ENCODE results near the gene SNN. TPM values are rescaled to one million over a fixed set of nuclear protein-coding genes. Genes with fewer than 3 reads are reported as not detected.

Gene SNN
- total RNA-seq, 4 donors from 2014 or later, result 31.5 to 50.6 (median 36.3) TPM

GRCh38 chr16:11621920-11622651 lies 46.2 kb upstream of the SNN start:
- Histone ChIP-seq H3K4me1 (peaks cover 34 to 51% of the 10 kb centered on the region in 2 donors), H3K27me3 (no peaks in the 10 kb centered on the region), H3K9me3 (no peaks in the 10 kb centered on the region), H3K27ac (peak overlapping the region; percentile 20 to 95 (median 83)), H3K36me3 (no peaks in the 10 kb centered on the region), H3K4me3 (replicated peaks in 1 of 3) (no peak overlapping the region)
- intact Hi-C loops (cut with DNase I), result no loop called here
- DNase-seq, result no peak
- WGBS, 2 donors, result 11 to 19% methylated on average over 18 to 19 of the region's 19 CpGs
- no peak for TF ChIP-seq POLR2A (IDR thresholded peaks at IDR 0.05)

- TF ChIP-seq POLR2A (IDR thresholded peaks at IDR 0.05), result no peak
- TF ChIP-seq CTCF (IDR thresholded peaks at IDR 0.05), result no peak
- H3K4me1 ChIP-seq, result peaks cover 18 to 41% of the 10 kb centered on the region in 2 donors
- intact Hi-C loops (cut with DNase I), result no loop called here
- H3K4me3 ChIP-seq (replicated peaks in 1 of 3), result no peak overlapping the region
- H3K27ac ChIP-seq, result no peak overlapping the region
- H3K9me3 ChIP-seq, result no peaks in the 10 kb centered on the region
- WGBS, 2 donors, result 96 to 98% methylated on average over 4 of the region's 4 CpGs
- DNase-seq, result no peak
- no peaks in the 10 kb centered on the region for H3K36me3 ChIP-seq
- H3K27me3 ChIP-seq, result no peaks in the 10 kb centered on the region
Measured at GRCh38 chr16:11624205-11624604, 44.0 kb upstream of the SNN start.

GRCh38 chr16:11624636-11625607 lies 43.3 kb upstream of the SNN start:
- TF ChIP-seq CTCF (IDR thresholded peaks at IDR 0.05) (no peak), POLR2A (IDR thresholded peaks at IDR 0.05) (no peak)
- 81 to 83% methylated on average over 16 of the region's 16 CpGs for WGBS, 2 donors
- H3K9me3 ChIP-seq, result no peaks in the 10 kb centered on the region
- no peaks in the 10 kb centered on the region for H3K27me3 ChIP-seq
- no peak overlapping the region for H3K4me3 ChIP-seq (replicated peaks in 1 of 3)
- peaks cover 15 to 41% of the 10 kb centered on the region in 2 donors for H3K4me1 ChIP-seq
- H3K27ac ChIP-seq, result no peak overlapping the region
- DNase-seq, result no peak
- no peaks in the 10 kb centered on the region for H3K36me3 ChIP-seq
- intact Hi-C loops (cut with DNase I), result no loop called here

- WGBS, 2 donors, result 88 to 95% methylated on average over 4 of the region's 4 CpGs
- intact Hi-C loops (cut with DNase I), result no loop called here
- Histone ChIP-seq H3K9me3 (no peaks in the 10 kb centered on the region), H3K27ac (no peak overlapping the region), H3K4me1 (peaks cover 15 to 38% of the 10 kb centered on the region in 2 donors), H3K4me3 (replicated peaks in 1 of 3) (no peak overlapping the region), H3K36me3 (no peaks in the 10 kb centered on the region), H3K27me3 (no peaks in the 10 kb centered on the region)
- TF ChIP-seq CTCF (IDR thresholded peaks at IDR 0.05) (no peak), POLR2A (IDR thresholded peaks at IDR 0.05) (no peak)
- no peak for DNase-seq
Measured at GRCh38 chr16:11625769-11626168, 42.5 kb upstream of the SNN start.

GRCh38 chr16:11626657-11627291 lies 41.5 kb upstream of the SNN start:
- no peaks in the 10 kb centered on the region for H3K36me3 ChIP-seq
- H3K4me3 ChIP-seq (replicated peaks in 1 of 3), result no peak overlapping the region
- peaks cover 11 to 30% of the 10 kb centered on the region in 2 donors for H3K4me1 ChIP-seq
- WGBS, 2 donors, result 95 to 97% methylated on average over 16 of the region's 16 CpGs
- intact Hi-C loops (cut with DNase I), result no loop called here
- H3K27ac ChIP-seq, result peak overlapping the region in 1 of 3 donors; percentile 17
- TF ChIP-seq POLR2A (IDR thresholded peaks at IDR 0.05) (no peak), CTCF (IDR thresholded peaks at IDR 0.05) (no peak)
- no peaks in the 10 kb centered on the region for H3K27me3 ChIP-seq
- no peaks in the 10 kb centered on the region for H3K9me3 ChIP-seq
- no peak for DNase-seq
